Stimulated activated CD4-positive, alpha-beta T cell treated with anti-CD3 and anti-CD28 coated beads, Interleukin-12 subunit alpha, Interleukin-12 subunit beta, amount 100 ng/mL, for 4 hours (primary cell): Measurements from ENCODE around the gene BCLAF1.
"Not testable (repeated sequence)": the region's sequence is repeated elsewhere in the genome, so short reads cannot be mapped to it uniquely, and the experiment has no call there.

Experiments
- DNase-seq: peaks from one replicate; pipeline ENCODE4 v3.0.0-alpha.2; 2020

BCLAF1 gene

GRCh38 chr6:136309171-136309570, 19.5 kb upstream of the BCLAF1 start:
- no peak for DNase-seq

- not testable (repeated sequence) for DNase-seq
Measured at GRCh38 chr6:136308469-136308868, 18.8 kb upstream of the BCLAF1 start.

- DNase-seq, result no peak
Measured at GRCh38 chr6:136307351-136307750, 17.7 kb upstream of the BCLAF1 start.

GRCh38 chr6:136306466-136306865, 16.8 kb upstream of the BCLAF1 start:
- DNase-seq, result no peak

- DNase-seq, result no peak
Measured at GRCh38 chr6:136304410-136304809, 14.8 kb upstream of the BCLAF1 start.

GRCh38 chr6:136303516-136303915, 13.9 kb upstream of the BCLAF1 start:
- DNase-seq, result no peak

- no peak for DNase-seq
Measured at GRCh38 chr6:136294621-136295020, 5.0 kb upstream of the BCLAF1 start.

- peak; percentile 38 for DNase-seq
Measured at GRCh38 chr6:136290410-136291010, 864 bp upstream of the BCLAF1 start.

GRCh38 chr6:136289327-136289578, 393 bp downstream of the BCLAF1 start:
- peak; percentile 89 for DNase-seq

GRCh38 chr6:136288566-136289326, 900 bp downstream of the BCLAF1 start:
- DNase-seq, result peak; percentile 68

GRCh38 chr6:136284909-136285308, 4.7 kb downstream of the BCLAF1 start:
- no peak for DNase-seq

GRCh38 chr6:136282906-136283305, 6.7 kb downstream of the BCLAF1 start:
- DNase-seq, result no peak

- no peak for DNase-seq
Measured at GRCh38 chr6:136280032-136280609, 9.5 kb downstream of the BCLAF1 start.

- no peak for DNase-seq
Measured at GRCh38 chr6:136274062-136274461, 15.6 kb downstream of the BCLAF1 start.

GRCh38 chr6:136265101-136265500, 24.5 kb downstream of the BCLAF1 start:
- DNase-seq, result no peak

GRCh38 chr6:136262940-136263339, 26.7 kb downstream of the BCLAF1 start:
- DNase-seq, result no peak

- no peak for DNase-seq
Measured at GRCh38 chr6:136254851-136255466, 34.7 kb downstream of the BCLAF1 start.

GRCh38 chr6:136253734-136254133, 35.9 kb downstream of the BCLAF1 start:
- DNase-seq, result no peak

- DNase-seq, result no peak
Measured at GRCh38 chr6:136252441-136252840, 37.2 kb downstream of the BCLAF1 start.

- no peak for DNase-seq
Measured at GRCh38 chr6:136251394-136251793, 38.3 kb downstream of the BCLAF1 start.

- DNase-seq, result no peak
Measured at GRCh38 chr6:136250686-136251008, 39.0 kb downstream of the BCLAF1 start.

GRCh38 chr6:136249811-136250685, 39.6 kb downstream of the BCLAF1 start, which contains the start of gene MTFR2:
MTFR2 (minus strand) TSS chr6:136250311; CDS start chr6:136249099, 1,212 bp downstream.
- DNase-seq, result peak; percentile 81

GRCh38 chr6:136249336-136249735, 40.3 kb downstream of the BCLAF1 start:
- no peak for DNase-seq
